ENCODE results near the gene CD99L2. TPM values are rescaled to one million over a fixed set of nuclear protein-coding genes. Genes with fewer than 3 reads are reported as not detected.

The CD99L2 gene
- total RNA-seq, 1 donor from 2014 or later, result 30.8 TPM

DNA sequence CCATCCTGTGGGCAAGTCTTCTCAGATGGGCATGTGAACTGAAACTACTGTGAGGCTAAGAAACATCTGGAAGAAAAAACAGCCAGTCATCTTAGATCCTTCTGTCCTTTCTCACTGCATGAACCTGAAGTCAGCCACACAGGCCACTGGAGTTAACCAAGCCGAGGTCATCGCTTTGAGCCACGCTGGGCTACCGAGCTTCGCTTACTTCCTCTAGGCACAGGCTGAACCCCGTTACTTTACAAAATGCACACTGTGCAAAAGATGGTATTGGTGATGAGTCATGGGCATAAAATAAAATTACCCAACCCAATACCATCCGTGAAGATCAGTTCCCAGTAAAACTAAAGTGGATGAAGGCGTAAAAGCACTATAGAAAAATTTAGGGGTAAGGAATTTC is 119.1 kb downstream of the CD99L2 start:
- peaks cover 15% of the 10 kb centered on the region for H3K9me3 Mint-ChIP-seq
- no peak overlapping the region for H3K27ac Mint-ChIP-seq
- H3K27me3 Mint-ChIP-seq (ENCODE audit: low read depth), result no peaks in the 10 kb centered on the region
- no peaks in the 10 kb centered on the region for H3K4me1 Mint-ChIP-seq
- DNase-seq (ENCODE audit: low spot score in 2 of 2, unreplicated experiment in 2 of 2), result no peak
- TF ChIP-seq, protein P1, sequence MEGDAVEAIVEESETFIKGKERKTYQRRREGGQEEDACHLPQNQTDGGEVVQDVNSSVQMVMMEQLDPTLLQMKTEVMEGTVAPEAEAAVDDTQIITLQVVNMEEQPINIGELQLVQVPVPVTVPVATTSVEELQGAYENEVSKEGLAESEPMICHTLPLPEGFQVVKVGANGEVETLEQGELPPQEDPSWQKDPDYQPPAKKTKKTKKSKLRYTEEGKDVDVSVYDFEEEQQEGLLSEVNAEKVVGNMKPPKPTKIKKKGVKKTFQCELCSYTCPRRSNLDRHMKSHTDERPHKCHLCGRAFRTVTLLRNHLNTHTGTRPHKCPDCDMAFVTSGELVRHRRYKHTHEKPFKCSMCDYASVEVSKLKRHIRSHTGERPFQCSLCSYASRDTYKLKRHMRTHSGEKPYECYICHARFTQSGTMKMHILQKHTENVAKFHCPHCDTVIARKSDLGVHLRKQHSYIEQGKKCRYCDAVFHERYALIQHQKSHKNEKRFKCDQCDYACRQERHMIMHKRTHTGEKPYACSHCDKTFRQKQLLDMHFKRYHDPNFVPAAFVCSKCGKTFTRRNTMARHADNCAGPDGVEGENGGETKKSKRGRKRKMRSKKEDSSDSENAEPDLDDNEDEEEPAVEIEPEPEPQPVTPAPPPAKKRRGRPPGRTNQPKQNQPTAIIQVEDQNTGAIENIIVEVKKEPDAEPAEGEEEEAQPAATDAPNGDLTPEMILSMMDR (IDR thresholded peaks at IDR 0.05; ENCODE audit: unreplicated experiment), result no peak
- H3K4me3 Mint-ChIP-seq, result no peak overlapping the region
- peaks cover 10% of the 10 kb centered on the region for H3K36me3 Mint-ChIP-seq

DNA sequence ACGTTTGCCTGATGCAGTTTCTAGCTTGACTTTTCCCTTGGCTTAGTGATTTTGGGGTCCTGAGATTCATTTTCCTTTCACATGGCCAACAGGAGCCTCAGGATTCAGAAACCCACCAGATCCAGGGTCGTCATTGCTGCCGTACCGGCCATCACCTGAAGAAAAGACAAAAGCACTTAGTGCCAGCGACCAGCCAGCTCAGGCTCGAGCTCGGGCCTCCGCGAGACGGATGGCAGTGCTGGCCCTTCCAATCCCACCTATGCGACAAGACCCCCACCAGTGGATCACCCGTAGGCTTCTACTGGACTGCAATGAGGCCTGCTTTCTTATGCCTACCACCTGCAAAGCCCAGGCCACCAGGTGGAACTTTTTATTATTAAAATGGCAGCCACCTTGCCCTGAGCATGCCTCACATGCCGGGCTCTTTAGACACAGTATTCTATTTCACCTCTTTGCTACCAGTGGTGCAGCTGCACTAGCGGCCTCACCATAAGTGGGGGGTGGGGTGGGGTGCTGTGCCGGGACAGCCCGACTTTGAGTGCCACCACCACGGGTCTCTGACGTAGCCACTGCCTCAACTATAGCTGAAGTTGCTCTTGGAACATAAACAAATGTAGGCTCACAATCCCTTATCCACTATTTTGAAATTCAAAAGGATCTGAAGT is 121.0 kb downstream of the CD99L2 start:
- Mint-ChIP-seq H3K27ac (no peak overlapping the region), H3K27me3 (ENCODE audit: low read depth) (no peaks in the 10 kb centered on the region), H3K9me3 (peaks cover 15% of the 10 kb centered on the region), H3K36me3 (peaks cover 10% of the 10 kb centered on the region), H3K4me1 (no peaks in the 10 kb centered on the region), H3K4me3 (no peak overlapping the region)
- DNase-seq (ENCODE audit: low spot score in 2 of 2, unreplicated experiment in 2 of 2), result no peak
- TF ChIP-seq, protein P1 (IDR thresholded peaks at IDR 0.05; ENCODE audit: unreplicated experiment), result no peak

DNA sequence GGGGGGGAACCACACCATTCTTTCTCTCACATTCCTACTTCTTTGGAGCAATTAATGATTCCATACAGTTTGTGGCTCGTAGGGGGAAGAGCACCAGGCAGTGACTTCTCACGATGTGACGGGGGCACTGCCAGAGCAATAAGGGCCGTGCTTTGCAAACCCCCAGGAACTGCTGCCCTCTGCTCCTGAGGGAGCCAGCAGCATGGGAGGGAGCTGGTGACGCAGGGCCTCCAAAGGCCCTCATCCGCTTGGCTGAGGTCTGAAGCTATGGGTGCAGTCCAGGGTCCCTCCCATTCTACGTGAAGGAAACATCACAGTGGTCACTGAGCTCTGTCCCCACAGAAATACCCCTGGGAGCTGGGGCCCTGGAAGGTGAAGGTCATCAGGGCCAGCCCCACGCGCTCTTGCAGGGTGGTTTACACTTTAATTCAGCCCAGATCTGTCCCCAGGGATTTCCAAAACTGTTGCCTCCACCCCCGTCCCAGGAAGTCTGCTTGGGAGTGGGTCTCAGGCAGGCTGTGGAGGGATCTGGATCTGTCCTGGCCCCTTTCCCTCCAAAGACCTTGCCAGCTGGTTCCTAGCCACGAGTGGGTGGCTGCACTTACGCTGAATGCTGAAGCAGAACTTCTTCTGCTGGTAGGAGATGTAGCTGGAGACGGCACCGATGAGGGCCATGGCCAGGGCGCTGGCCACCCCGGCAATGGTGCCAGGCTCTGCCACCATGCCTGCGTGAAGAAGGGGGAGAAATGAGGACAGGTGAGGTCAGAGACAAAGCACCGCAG is 122.7 kb downstream of the CD99L2 start:
- H3K27ac Mint-ChIP-seq, result no peak overlapping the region
- no peaks in the 10 kb centered on the region for H3K27me3 Mint-ChIP-seq (ENCODE audit: low read depth)
- H3K4me1 Mint-ChIP-seq, result no peaks in the 10 kb centered on the region
- peaks cover 10% of the 10 kb centered on the region for H3K36me3 Mint-ChIP-seq
- peaks cover 9% of the 10 kb centered on the region for H3K9me3 Mint-ChIP-seq
- no peak for DNase-seq (ENCODE audit: low spot score in 2 of 2, unreplicated experiment in 2 of 2)
- TF ChIP-seq, protein P1 (IDR thresholded peaks at IDR 0.05; ENCODE audit: unreplicated experiment), result no peak
- H3K4me3 Mint-ChIP-seq, result no peak overlapping the region

DNA sequence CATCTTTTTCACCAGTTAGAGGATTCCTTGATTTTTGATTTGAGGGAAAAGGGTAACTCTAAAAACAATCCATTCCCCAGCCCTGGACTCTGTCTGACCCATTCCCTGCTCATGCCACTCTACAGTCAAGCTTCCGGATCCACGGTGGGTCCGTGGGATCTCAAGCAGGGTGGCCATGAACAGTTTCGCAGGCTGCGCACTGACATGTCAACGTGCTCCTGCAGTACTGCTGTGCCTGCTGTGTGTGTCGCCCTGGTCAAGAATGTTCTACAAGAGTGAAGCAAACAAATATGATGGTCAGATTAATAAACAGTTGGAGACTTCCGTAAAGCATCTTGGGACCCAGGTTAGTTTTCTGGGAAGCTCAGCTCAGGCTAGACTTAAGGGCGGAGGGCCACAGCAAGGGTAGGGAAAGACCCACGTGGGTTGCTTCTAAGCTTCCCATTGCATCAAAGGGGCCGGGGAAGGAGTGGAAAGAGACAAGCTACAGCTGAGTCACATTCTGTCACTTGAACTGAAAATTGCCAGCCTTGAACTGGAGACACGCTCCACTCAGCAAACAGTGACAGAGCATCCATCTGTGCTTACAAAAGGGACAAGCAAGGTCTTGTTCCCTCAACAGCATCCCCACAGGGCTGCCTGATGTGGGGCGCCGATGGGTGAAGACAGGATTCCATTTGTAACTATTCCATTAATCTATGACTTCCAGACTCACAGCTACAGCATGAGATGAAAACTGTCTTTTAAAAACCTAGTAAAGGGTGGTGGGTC is 123.5 kb downstream of the CD99L2 start:
- Mint-ChIP-seq H3K9me3 (peaks cover 9% of the 10 kb centered on the region), H3K4me3 (no peak overlapping the region), H3K36me3 (peaks cover 10% of the 10 kb centered on the region), H3K4me1 (no peaks in the 10 kb centered on the region), H3K27ac (no peak overlapping the region), H3K27me3 (ENCODE audit: low read depth) (no peaks in the 10 kb centered on the region)
- DNase-seq (ENCODE audit: low spot score in 2 of 2, unreplicated experiment in 2 of 2), result no peak
- TF ChIP-seq, protein P1 (IDR thresholded peaks at IDR 0.05; ENCODE audit: unreplicated experiment), result no peak

DNA sequence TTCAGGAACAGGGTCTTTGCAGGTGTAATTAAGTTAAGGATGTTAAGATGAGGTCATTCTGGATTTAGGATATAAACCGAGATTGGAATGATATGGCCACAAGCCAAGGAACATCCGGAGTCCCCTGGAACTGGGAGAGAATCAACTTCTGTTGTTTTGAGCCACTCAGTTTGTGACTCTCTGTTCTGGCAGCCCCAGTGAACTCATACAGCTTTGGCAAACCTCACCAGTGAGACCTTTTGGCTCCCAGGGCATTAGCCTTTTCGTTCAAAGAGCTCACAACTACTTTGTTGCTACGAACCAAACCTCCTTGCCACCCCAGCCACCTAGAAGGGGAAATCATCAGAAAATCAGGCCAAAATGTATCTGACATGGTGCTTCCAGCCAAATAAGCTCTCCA is 124.8 kb downstream of the CD99L2 start:
- Mint-ChIP-seq H3K4me1 (no peaks in the 10 kb centered on the region), H3K36me3 (peaks cover 10% of the 10 kb centered on the region), H3K4me3 (no peak overlapping the region), H3K27me3 (ENCODE audit: low read depth) (no peaks in the 10 kb centered on the region), H3K27ac (no peak overlapping the region), H3K9me3 (peaks cover 9% of the 10 kb centered on the region)
- TF ChIP-seq, protein P1 (IDR thresholded peaks at IDR 0.05; ENCODE audit: unreplicated experiment), result no peak
- DNase-seq (ENCODE audit: low spot score in 2 of 2, unreplicated experiment in 2 of 2), result no peak
